NCI-H1930 (cell line): Measurements from ENCODE around the gene IVD.

Source experiments
- DNase-seq, 2 experiments: peaks; one replicate each; lab custom pipeline; 2025; lab: John Stamatoyannopoulos, UW

Gene IVD

GRCh38 chr15:40405501-40406381, at the start of gene IVD:
IVD (plus strand) TSS chr15:40405795; CDS start chr15:40405828, 33 bp downstream.
- peak; percentile 73 to 82 for DNase-seq

DNA sequence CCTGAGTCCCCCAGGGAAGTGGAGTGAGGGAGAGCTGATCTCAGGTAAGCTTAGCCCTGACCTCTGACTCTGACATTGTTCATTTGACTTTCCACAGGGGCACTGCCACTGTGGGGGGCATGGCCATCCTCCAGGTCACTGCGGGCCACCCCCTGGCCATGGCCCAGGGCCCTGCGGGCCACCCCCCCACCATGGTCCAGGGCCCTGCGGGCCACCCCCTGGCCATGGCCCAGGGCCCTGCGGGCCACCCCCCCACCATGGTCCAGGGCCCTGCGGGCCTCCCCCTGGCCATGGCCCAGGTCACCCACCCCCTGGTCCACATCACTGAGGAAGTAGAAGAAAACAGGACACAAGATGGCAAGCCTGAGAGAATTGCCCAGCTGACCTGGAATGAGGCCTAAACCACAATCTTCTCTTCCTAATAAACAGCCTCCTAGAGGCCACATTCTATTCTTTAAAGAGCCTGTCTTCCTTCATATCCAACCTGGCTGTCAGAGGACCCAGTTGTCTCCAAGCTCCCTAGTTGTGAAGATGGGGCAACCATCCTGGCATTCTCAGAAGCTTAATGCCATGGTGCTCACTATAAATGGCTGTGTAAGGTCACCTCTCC, 49.5 kb upstream of the IVD start:
- no peak for DNase-seq

DNA sequence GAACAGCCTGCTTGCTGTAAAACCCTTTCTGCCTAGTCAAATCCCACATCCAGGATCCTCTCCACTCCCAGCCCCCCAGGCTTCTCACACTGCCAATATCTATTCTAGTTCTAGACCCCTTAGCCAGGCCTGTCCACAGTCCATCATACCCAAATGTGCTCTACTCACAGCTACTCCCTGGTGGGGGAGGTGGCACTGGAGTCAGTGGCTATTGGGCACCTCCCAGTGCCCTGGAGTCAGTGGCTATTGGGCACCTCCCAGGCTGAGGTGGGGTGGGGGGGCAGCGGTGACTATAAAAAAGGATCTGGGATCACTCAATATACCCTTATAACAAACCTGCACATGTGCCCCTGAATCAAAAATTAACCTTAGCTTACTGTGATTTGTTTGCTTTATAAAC, 48.3 kb upstream of the IVD start:
- DNase-seq = no peak

DNA sequence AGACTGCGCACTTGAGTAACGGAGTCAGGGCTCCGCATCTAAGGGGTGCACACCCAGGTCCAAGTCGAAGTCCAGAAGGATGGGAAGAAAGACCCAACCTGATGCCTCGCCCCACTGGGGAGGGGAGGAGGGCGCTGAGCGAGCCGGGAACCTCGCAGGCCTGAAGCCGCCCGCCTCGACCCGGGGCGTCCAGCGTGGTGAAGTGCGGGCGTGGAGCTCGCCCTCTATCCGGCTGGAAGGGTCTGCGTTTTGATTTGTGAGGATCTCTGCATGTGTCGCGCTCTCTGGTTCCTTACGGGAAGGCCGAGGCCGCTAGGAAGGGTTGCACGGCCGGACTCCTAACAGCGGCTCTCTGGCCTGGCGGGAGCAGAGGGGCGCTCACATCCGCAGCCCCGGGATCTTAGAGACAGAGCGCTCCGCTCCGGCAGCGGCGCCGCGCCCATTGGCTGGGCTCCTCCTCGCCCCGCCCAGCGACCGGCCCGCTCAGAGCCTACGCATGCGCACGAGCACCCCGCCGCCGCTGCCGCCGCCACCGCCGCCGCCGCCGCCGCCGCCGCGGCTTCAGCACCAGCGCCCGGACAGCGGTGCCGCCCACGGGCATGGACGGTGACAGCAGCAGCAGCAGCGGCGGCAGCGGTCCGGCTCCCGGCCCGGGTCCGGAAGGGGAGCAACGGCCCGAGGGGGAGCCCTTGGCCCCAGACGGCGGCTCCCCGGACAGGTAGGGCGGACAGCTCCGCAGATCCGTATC, 47.7 kb upstream of the IVD start, which contains the start of gene DISP2:
TSS of gene DISP2 (plus strand) at position 497 of the 748 bp plus-strand sequence. CDS start at position 600, 103 bp downstream.
- peak; percentile 67 to 72 for DNase-seq

- no peak for DNase-seq
Measured at GRCh38 chr15:40358471-40359353, 46.9 kb upstream of the IVD start.

- no peak for DNase-seq
Measured at GRCh38 chr15:40360015-40360414, 45.6 kb upstream of the IVD start.

- DNase-seq = no peak
Measured at GRCh38 chr15:40361640-40362039, 44.0 kb upstream of the IVD start.

GRCh38 chr15:40363611-40364010, 42.0 kb upstream of the IVD start:
- DNase-seq = no peak

- no peak for DNase-seq
Measured at GRCh38 chr15:40364251-40364650, 41.3 kb upstream of the IVD start.

GRCh38 chr15:40365016-40365415, 40.6 kb upstream of the IVD start:
- DNase-seq = no peak

DNA sequence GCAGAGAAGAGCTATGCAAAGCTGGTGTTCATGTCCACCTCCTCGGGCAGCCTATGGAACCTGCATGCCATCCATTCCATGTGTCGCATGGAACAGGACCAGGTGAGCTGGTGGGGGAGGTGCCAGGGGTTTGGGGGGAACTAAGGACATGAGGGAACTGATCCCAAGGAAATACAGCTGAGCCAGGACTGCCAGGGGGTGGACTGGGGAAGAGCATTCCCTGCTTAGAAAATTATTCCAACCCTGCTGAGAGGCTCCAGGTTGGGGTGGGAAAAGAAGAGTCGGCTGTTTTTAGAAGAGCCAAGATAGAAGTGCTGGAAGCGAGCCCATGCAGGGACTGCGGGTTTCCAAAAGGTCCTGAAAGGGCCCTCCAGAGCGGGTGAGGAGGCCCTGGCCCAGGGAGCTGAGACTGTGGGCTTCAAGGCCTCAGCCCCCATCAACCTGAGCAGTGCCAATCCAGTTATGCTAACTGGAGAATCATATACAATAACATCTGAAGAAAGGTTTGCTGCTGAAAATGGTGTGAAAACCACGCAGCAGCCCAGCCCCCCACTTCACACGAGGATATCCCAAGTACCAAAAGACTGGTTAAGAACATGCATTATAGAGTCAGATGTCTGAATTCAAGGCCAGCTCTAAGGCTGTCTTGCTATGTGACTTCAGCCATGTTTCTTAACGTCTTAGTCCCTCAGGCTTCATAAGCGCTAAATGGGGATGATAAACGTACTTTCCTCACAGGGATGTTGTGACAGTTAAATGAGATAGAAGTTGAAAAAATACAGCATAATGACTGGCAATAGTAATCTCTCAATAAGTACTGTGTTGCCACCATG, 39.8 kb upstream of the IVD start:
- DNase-seq = no peak

DNA sequence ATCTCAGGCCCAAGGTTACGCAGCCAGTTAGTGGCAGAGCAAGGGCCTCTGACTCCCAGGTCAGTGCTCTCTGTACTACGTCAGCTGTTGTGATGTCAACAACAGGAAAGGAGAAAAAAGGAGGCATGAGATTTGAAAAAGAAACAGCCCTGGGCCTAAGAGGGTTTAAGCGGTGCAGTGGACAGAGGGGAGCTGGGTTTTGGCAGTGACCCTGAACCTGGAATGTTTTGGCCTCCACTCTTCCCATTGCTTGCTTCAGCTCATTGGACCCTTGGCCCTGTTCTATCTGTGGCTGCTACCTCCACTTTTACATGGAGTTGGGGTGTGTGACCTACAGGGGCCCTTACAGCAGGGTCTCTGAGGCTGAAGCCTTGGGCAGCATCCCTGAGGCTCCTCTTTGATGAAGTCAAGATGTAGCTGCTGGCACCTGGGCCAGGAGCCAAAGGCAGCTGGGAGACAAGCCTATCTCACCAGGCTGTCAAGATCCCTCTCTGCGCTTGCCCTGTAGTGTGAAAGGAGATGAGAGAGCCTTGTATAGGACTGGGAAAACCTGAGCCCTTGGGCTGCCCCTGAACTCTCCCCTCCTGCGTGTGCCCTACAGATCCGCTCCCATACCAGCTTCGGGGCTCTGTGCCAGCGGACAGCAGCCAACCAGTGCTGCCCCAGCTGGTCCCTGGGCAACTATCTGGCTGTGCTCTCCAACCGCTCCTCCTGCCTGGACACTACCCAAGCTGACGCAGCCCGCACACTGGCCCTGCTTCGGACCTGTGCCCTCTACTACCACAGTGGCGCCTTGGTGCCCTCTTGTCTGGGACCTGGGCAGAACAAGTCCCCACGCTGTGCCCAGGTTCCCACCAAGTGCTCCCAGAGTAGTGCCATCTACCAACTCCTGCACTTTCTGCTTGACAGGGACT, 38.9 kb upstream of the IVD start:
- no peak for DNase-seq

GRCh38 chr15:40367371-40367685, 38.3 kb upstream of the IVD start:
- no peak for DNase-seq

DNA sequence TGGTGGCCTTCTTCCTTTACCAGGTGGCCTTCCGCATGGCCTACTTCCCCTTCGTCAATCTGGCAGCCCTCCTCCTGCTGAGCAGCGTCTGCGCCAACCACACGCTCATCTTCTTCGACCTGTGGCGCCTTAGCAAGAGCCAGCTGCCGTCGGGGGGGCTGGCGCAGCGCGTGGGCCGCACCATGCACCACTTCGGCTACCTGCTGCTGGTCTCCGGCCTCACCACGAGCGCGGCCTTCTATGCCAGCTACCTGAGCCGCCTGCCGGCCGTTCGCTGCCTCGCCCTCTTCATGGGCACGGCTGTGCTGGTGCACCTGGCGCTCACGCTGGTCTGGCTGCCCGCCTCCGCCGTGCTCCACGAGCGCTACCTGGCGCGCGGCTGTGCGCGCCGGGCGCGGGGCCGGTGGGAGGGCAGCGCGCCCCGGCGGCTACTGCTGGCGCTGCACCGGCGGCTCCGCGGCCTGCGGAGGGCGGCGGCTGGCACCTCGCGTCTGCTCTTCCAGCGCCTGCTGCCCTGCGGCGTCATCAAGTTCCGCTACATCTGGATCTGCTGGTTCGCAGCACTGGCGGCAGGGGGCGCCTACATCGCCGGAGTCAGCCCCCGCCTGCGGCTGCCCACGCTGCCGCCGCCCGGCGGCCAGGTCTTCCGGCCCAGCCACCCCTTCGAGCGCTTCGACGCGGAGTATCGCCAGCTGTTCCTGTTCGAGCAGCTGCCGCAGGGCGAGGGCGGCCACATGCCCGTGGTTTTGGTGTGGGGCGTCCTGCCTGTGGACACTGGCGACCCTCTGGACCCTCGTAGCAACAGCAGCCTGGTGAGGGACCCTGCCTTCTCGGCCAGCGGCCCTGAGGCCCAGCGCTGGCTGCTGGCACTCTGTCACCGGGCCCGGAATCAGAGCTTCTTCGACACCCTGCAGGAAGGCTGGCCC, 37.6 kb upstream of the IVD start:
- peak; percentile 80 for DNase-seq

DNA sequence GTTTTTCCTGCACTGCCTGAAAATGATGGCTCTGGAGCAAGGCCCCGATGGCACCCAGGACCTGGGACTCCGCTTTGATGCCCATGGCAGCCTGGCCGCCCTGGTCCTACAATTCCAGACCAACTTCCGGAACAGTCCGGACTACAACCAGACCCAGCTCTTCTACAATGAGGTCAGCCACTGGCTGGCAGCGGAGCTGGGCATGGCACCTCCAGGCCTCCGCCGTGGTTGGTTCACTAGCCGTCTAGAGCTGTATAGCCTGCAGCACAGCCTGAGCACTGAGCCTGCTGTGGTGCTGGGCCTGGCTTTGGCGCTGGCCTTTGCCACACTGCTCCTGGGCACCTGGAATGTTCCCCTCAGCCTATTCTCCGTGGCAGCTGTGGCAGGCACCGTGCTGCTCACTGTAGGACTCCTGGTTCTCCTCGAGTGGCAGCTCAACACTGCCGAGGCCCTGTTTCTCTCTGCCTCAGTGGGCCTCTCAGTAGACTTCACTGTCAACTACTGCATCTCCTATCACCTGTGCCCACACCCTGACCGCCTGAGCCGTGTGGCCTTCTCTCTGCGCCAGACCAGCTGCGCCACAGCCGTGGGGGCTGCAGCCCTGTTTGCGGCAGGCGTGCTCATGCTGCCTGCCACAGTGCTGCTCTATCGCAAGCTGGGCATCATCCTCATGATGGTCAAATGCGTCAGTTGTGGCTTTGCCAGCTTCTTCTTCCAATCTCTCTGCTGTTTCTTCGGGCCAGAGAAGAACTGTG, 36.7 kb upstream of the IVD start:
- DNase-seq = no peak

- DNase-seq = no peak
Measured at GRCh38 chr15:40369474-40369869, 36.1 kb upstream of the IVD start.

DNA sequence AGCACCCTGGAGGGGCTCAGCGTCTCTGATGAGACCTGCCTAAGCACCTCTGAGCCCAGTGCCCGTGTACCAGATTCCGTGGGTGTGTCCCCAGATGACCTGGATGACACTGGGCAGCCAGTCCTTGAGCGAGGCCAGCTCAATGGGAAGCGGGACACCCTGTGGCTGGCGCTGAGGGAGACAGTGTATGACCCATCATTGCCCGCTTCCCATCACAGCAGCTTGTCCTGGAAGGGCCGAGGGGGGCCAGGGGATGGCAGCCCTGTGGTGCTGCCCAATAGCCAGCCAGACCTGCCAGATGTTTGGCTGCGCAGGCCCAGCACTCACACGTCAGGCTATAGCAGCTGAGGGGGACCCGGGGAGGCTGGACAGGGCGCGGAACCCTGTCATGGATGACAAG, 35.6 kb upstream of the IVD start:
- no peak for DNase-seq

- DNase-seq = no peak
Measured at GRCh38 chr15:40372981-40373380, 32.6 kb upstream of the IVD start.
